ENCODE measurements around the gene MARK2.
"Not testable (repeated sequence)": the region's sequence is repeated elsewhere in the genome, so short reads cannot be mapped to it uniquely, and the experiment has no call there.

MARK2 gene

DNA sequence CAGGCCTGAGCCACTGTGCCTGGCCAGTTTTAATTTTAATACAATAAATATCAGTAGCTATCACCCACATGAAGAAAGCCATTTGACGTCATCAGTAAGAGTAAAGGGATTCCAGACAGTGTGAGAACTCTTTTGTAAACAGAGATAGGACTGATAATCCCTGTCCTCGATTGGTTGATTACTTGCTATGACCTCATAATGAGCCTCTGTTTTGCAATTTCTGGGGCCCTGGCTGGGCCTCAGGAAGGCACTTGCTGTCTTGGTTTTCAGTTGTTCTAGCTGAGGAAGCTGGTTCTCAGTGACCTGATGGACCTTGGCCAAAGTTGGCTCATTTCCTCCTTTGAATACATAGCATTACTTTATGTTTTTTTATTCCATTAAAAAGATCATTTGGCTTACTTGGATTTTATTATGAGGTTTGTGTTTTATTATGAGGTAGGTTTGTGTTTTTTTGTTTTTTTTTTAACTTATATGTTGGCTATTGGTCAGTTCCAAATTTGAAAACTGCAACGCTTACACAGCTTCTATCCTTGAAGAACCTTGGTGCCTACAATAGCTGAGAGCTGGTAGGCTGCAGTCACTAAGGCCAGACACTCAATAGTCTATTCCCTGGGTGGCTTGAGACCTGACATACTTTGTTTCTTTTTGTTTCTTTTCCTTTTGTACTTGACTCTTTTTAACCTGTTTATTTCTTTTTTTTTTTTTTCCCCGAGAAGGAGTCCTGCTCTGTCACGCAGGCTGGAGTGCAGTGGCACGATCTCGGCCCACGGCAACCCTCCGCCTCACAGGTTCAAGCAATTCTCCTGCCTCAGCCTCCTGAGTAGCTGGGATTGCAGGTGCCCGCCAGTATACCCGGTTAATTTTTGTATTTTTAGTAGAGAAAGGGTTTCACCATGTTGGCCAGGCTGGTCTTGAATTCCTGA, 20.0 kb downstream of the MARK2 start:
- H3K4me3 ChIP-seq (ENCODE audit: low read length), result no peak overlapping the region
- H3K36me3 ChIP-seq (replicated peaks; ENCODE audit: insufficient read depth, low read length), result no peaks in the 10 kb centered on the region
- H3K9ac ChIP-seq (ENCODE audit: low read length), result no peak overlapping the region
- H3K79me2 ChIP-seq (ENCODE audit: low read length), result peaks cover 73% of the 10 kb centered on the region
- H3K4me2 ChIP-seq (ENCODE audit: low read depth, low read length), result no peak overlapping the region
- no peaks in the 10 kb centered on the region for H3K4me1 ChIP-seq (ENCODE audit: low read length)
- no peaks in the 10 kb centered on the region for H3K9me3 ChIP-seq (replicated peaks; ENCODE audit: insufficient read depth, low read length)
- H3K27me3 ChIP-seq (replicated peaks; ENCODE audit: insufficient read depth, low read length), result no peaks in the 10 kb centered on the region
- no peak overlapping the region for H3K27ac ChIP-seq (ENCODE audit: low read length)
- H3F3A ChIP-seq (ENCODE audit: insufficient read depth, low read length), result no peaks in the 10 kb centered on the region
- no peak for TF ChIP-seq EZH2phosphoT487 (IDR thresholded peaks at IDR 0.05; ENCODE audit: low read length)
- no peak for TF ChIP-seq EZH2 (optimal IDR thresholded peaks at IDR 0.05; ENCODE audit: low read depth, low read length)
- TF ChIP-seq, protein P1, sequence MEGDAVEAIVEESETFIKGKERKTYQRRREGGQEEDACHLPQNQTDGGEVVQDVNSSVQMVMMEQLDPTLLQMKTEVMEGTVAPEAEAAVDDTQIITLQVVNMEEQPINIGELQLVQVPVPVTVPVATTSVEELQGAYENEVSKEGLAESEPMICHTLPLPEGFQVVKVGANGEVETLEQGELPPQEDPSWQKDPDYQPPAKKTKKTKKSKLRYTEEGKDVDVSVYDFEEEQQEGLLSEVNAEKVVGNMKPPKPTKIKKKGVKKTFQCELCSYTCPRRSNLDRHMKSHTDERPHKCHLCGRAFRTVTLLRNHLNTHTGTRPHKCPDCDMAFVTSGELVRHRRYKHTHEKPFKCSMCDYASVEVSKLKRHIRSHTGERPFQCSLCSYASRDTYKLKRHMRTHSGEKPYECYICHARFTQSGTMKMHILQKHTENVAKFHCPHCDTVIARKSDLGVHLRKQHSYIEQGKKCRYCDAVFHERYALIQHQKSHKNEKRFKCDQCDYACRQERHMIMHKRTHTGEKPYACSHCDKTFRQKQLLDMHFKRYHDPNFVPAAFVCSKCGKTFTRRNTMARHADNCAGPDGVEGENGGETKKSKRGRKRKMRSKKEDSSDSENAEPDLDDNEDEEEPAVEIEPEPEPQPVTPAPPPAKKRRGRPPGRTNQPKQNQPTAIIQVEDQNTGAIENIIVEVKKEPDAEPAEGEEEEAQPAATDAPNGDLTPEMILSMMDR (IDR thresholded peaks at IDR 0.05; ENCODE audit: low read length), result no peak
- no peaks in the 10 kb centered on the region; the same call in 1 of the 2 replicates for H4K20me1 ChIP-seq (ENCODE audit: insufficient read depth, low read length)
- no peak overlapping the region for H2AFZ ChIP-seq (ENCODE audit: low read length)
- no peaks in the 10 kb centered on the region for H3K9me2 ChIP-seq (replicated peaks; ENCODE audit: insufficient read depth, low read length)
- no peak for DNase-seq

DNA sequence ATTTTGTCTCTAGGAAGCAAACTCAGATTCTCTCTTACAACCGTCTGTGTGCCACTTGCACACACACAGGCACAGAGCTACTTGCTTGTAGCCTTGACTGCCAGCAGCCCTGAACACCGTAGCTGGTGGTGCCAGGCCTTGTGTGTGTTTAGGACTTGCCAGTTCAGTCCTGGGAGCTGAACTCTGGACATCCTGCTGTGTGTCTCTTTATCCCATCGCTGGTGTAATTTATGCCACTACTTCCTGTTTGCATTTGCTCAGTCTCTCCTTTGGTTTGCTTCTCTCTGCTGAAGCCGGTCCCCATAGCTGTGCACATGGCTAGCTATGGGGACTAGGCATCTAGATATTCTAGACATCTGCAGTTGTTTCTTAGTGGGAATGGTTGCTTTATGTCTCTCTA, 24.0 kb downstream of the MARK2 start:
- Histone ChIP-seq H3K36me3 (replicated peaks; ENCODE audit: insufficient read depth, low read length) (no peaks in the 10 kb centered on the region), H3F3A (ENCODE audit: insufficient read depth, low read length) (peaks cover 21% of the 10 kb centered on the region), H3K9me3 (replicated peaks; ENCODE audit: insufficient read depth, low read length) (no peaks in the 10 kb centered on the region), H2AFZ (ENCODE audit: low read length) (no peak overlapping the region), H3K27ac (ENCODE audit: low read length) (no peak overlapping the region), H3K9ac (ENCODE audit: low read length) (no peak overlapping the region), H3K79me2 (ENCODE audit: low read length) (peaks cover 64% of the 10 kb centered on the region), H3K27me3 (replicated peaks; ENCODE audit: insufficient read depth, low read length) (no peaks in the 10 kb centered on the region), H3K4me1 (ENCODE audit: low read length) (peaks cover 26% of the 10 kb centered on the region), H3K9me2 (replicated peaks; ENCODE audit: insufficient read depth, low read length) (no peaks in the 10 kb centered on the region), H3K4me2 (ENCODE audit: low read depth, low read length) (no peak overlapping the region), H3K4me3 (ENCODE audit: low read length) (no peak overlapping the region), H4K20me1 (ENCODE audit: insufficient read depth, low read length) (peaks cover 3% of the 10 kb centered on the region; the same call in 1 of the 2 replicates)
- TF ChIP-seq EZH2phosphoT487 (IDR thresholded peaks at IDR 0.05; ENCODE audit: low read length), result no peak
- no peak for TF ChIP-seq EZH2 (optimal IDR thresholded peaks at IDR 0.05; ENCODE audit: low read depth, low read length)
- no peak for DNase-seq

DNA sequence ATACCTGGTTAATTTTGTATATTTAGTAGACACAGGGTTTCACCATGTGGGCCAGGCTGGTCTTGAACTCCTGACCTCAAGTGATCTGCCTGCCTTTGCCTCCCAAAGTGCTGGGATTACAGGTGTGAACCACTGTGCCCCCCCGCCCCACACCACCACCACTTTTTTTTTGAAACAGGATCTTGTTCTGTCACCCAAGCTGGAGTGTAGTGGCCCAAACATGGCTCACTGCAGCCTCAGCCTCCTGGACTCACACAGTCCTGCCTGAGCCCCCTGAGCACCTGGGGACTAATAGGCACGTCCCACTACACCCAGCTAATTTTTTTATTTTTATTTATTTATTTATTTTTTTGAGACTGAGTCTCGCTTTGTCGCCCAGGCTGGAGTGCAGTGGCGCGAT, 24.7 kb downstream of the MARK2 start:
- H3K4me1 ChIP-seq (ENCODE audit: low read length), result peaks cover 30% of the 10 kb centered on the region
- peaks cover 21% of the 10 kb centered on the region for H3F3A ChIP-seq (ENCODE audit: insufficient read depth, low read length)
- not testable (repeated sequence) for H3K4me2 ChIP-seq (ENCODE audit: low read depth, low read length); H3K9me2 ChIP-seq (replicated peaks; ENCODE audit: insufficient read depth, low read length); H3K9ac ChIP-seq (ENCODE audit: low read length); H3K4me3 ChIP-seq (ENCODE audit: low read length); H4K20me1 ChIP-seq (ENCODE audit: insufficient read depth, low read length); H3K9me3 ChIP-seq (replicated peaks; ENCODE audit: insufficient read depth, low read length); H3K27ac ChIP-seq (ENCODE audit: low read length); DNase-seq; H2AFZ ChIP-seq (ENCODE audit: low read length); H3K36me3 ChIP-seq (replicated peaks; ENCODE audit: insufficient read depth, low read length); H3K27me3 ChIP-seq (replicated peaks; ENCODE audit: insufficient read depth, low read length)
- peaks cover 65% of the 10 kb centered on the region for H3K79me2 ChIP-seq (ENCODE audit: low read length)

DNA sequence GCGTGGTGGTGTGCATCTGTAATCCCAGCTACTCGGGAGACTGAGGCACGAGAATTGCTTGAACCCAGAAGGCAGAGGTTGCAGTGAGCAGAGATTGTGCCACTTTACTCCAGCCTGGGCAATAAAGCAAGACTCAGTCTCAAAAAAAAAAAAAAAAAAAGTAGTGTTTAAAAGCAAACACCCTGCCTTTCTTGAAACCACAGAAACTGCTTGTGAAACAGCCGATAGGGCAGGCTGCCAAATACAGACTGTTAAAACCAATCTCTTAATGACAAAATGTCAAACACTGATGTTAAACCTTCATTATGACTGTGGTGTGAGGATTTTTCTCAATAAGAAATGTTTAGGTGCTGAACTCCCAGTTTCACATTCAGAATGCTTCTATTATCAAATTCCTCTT, 27.3 kb downstream of the MARK2 start:
- Histone ChIP-seq H3K9ac (ENCODE audit: low read length) (peak overlapping the region; percentile 12; the same call in 1 of the 2 replicates), H3F3A (ENCODE audit: insufficient read depth, low read length) (peaks cover 36% of the 10 kb centered on the region), H3K9me2 (replicated peaks; ENCODE audit: insufficient read depth, low read length) (no peaks in the 10 kb centered on the region), H3K4me3 (ENCODE audit: low read length) (no peak overlapping the region), H3K4me1 (ENCODE audit: low read length) (peaks cover 54% of the 10 kb centered on the region), H4K20me1 (ENCODE audit: insufficient read depth, low read length) (0 out of 2 replicates have a peak, but pooled peaks cover 7% of the 10 kb centered on the region), H3K79me2 (ENCODE audit: low read length) (peaks cover 71% of the 10 kb centered on the region), H3K27ac (ENCODE audit: low read length) (peak overlapping the region; percentile 53; the same call in 1 of the 2 replicates), H3K27me3 (replicated peaks; ENCODE audit: insufficient read depth, low read length) (no peaks in the 10 kb centered on the region), H3K4me2 (ENCODE audit: low read depth, low read length) (peak overlapping the region; percentile 37), H3K9me3 (replicated peaks; ENCODE audit: insufficient read depth, low read length) (no peaks in the 10 kb centered on the region), H2AFZ (ENCODE audit: low read length) (no peak overlapping the region), H3K36me3 (replicated peaks; ENCODE audit: insufficient read depth, low read length) (no peaks in the 10 kb centered on the region)
- no peak for TF ChIP-seq EZH2phosphoT487 (IDR thresholded peaks at IDR 0.05; ENCODE audit: low read length)
- no peak for TF ChIP-seq EZH2 (optimal IDR thresholded peaks at IDR 0.05; ENCODE audit: low read depth, low read length)
- TF ChIP-seq, protein P1 (IDR thresholded peaks at IDR 0.05; ENCODE audit: low read length), result no peak
- DNase-seq, result peak; percentile 89
